Ramos (cell line): ENCODE results near the gene RGS7.

Source experiments
- in situ Hi-C: fragments of 300-500 bp; cut with MboI; formaldehyde crosslinking; loops from one replicate; pipeline ENCODE4 v1.14.3; 2022; ENCODE audit warnings: low sequenced_read_pairs; ENCODE audit not compliant: unreplicated experiment

Gene RGS7

GRCh38 chr1:240878631-240879030, 478.4 kb downstream of the RGS7 start:
- in situ Hi-C loops: loop anchor here (25.0 kb wide), 1 partner anchor 609 kb away; no protein-coding TSS in a partner anchor

DNA sequence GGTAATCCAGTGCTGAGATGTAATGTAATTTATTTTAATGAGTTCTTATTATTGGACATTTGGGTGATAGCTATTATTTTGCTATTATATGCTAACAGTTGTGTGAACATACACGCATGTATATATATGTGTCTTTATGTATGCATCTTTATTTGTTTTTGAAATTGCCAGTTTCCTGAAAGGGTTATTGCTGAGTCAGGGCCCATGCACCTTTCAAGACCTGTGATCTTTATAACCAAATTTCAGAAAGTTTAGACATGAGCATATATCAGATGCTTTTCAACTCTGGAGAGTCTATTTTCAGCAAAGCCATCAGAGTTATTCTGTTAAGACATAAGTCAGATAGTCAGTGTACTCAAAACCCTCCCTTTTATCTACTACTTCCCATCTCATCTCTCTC, 479.4 kb downstream of the RGS7 start:
- in situ Hi-C loops: loop anchor here (25.0 kb wide), 1 partner anchor 610 kb away; no protein-coding TSS in a partner anchor

- in situ Hi-C loops: loop anchor here (25.0 kb wide), 1 partner anchor 611 kb away; no protein-coding TSS in a partner anchor
These were observed 480.9 kb downstream of the RGS7 start for GRCh38 chr1:240876071-240876470.

DNA sequence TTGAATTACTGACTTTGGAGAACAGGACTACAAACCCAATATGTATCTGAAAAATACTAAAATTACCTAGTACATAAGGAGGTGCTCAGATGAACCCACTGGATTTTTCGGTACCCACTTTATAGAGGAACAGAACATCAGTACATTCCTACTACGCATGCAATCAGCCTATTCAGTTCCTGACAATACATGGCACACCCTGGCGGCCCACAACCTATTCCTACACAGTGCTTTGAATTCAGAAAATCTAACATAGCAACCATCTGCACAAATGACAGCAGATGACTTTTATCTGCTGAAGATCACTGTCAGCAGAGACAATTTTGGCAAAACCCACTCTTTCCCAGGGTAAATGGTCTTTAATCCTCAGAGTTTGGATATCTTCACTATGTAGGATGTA, 487.9 kb downstream of the RGS7 start:
- in situ Hi-C loops: no loop called here

GRCh38 chr1:240866724-240867123, 490.3 kb downstream of the RGS7 start:
- in situ Hi-C loops: no loop called here

DNA sequence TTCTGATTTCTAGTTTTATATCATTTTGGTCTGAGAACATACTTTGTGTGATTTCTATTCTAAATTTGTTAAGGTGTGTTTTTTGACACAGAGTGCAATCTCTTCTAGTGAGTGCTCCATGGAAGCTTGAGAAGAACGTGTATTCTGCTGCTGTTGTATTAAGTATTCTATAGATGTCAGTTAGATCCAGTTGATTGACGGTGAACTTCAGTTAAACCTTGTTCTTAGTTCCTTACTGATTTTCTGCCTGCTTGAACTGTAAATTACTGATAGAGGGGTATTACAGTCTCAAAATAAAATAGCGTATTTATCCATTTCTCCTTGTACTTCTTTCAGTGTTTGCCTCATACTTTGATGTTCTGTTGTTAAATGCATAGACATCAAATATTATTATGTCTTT, 497.0 kb downstream of the RGS7 start:
- in situ Hi-C loops: no loop called here

- in situ Hi-C loops: no loop called here
These were observed 502.6 kb downstream of the RGS7 start for GRCh38 chr1:240854367-240854766.

DNA sequence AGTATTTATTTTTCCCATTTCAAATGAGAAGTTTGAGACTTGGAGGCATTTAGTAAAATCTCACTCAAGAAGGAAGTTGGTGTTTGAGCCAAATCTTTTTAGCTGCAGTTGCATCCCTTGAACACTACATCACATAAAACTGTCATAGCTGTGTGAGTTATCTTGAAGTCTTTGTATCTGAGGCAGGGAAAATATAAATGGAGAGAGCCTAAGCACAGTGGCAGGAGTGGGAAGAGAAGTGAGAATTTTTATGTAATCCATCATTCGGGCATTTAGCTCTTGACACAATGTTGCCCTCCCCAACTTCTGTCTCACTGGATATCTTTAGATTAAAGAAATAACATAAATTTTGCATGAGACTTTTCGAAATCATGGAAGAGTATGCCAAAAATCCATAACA, 509.7 kb downstream of the RGS7 start:
- in situ Hi-C loops: no loop called here

- in situ Hi-C loops: no loop called here
These were observed 512.5 kb downstream of the RGS7 start for GRCh38 chr1:240844486-240844885.

DNA sequence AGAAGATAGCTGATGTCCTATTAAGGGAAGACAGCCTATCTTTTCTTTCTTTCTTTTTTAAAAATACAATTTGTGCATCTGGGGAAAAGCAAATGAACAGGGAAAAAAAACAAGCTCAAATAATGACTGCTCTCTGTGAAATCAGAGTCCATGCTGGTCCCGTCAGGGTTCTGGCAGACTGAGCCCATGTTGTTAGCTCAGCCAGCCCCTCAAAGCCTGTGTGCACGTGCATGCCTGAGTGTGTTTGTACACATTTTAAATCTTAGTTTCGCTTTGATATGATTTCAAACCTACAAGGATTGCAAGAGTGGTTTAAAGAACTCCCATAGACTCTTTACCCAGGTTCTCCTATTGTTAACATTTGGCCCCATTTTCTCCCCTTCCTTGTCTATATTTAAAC, 513.2 kb downstream of the RGS7 start:
- in situ Hi-C loops: no loop called here

- in situ Hi-C loops: no loop called here
These were observed 520.7 kb downstream of the RGS7 start for GRCh38 chr1:240836271-240836670.

- in situ Hi-C loops: no loop called here
These were observed 521.7 kb downstream of the RGS7 start for GRCh38 chr1:240835291-240835690.

- in situ Hi-C loops: no loop called here
These were observed 523.9 kb downstream of the RGS7 start for GRCh38 chr1:240833075-240833474.

GRCh38 chr1:240831922-240832321, 525.1 kb downstream of the RGS7 start:
- in situ Hi-C loops: no loop called here

DNA sequence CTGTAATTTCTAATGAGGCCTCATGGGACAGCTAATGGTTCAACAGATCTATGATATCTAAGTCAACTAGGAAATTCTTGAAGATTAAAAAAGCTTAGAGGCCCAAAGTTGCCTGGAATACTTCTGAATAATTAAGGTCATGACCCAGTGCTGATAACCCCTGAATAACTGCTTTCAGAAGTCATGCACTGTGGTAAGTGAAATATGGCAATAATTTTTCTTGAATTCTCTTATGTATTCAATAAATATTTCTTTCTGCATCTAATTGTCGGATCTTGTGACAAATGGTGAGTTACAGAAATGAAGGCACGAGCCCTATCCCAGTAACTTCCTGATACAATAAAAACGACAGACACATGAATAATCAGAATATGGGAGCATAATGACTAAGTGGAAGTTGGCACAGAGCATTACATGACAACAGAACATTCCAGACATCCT, 525.8 kb downstream of the RGS7 start:
- in situ Hi-C loops: no loop called here

GRCh38 chr1:240829487-240829886, 527.5 kb downstream of the RGS7 start:
- in situ Hi-C loops: no loop called here

GRCh38 chr1:240827786-240828185, 529.2 kb downstream of the RGS7 start:
- in situ Hi-C loops: no loop called here

- in situ Hi-C loops: no loop called here
These were observed 532.8 kb downstream of the RGS7 start for GRCh38 chr1:240824238-240824637.

DNA sequence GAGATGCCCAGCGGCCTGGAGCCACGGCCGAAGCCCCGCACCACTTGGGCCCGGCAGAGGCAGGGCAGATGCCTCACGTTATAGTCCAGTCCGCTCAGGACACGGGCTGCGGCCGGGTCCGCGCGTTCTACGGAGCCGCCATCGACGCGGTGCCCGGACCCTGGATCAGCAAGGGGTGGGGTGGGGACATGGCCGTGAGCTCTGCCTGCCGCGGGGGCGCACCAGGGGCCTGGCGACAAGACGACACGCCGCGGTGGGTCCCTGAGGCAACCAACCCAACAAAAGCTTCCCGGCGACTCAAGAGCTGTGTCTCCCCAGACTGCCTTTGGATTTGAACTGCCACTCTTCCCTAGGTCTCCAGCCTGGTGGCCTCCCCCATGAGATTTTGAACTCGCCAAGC, 533.6 kb downstream of the RGS7 start:
- in situ Hi-C loops: no loop called here

DNA sequence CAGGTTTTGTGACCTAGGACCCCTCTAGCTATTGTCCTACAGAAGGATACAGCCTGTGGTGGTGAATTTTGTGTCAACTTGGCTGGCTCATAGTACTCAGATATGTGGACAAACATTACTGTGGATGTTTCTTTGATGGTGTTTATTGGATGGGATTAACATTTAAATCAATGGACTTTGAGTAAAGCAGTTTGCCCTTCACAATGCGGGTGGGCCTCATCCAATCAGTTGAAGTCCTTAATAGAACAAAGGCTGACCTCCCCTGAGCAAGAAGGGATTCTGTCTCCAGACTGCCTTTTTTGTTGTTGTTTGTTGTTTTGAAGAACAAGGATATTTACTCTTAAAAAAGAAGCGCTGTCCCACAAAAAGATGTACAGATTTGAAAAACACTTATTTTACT, 535.1 kb downstream of the RGS7 start:
- in situ Hi-C loops: no loop called here

DNA sequence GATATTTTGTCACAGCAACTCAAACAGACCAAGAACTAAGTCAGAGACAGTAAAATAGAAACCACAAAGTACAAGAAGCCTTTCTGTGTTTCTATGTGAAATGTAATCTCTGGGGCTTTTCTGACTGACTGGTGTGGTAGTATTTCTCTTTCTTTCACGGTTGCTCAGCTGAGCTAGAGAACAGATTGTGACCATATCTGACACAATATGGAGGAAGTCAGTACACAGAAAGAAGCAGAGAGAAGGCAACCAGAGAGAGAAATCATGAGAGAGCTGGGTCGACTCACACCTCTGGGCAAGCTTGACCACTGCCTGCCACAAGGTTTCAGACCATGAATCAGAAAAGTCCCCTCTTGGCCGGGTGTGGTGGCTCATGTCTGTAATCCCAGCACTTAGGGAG, 536.2 kb downstream of the RGS7 start:
- in situ Hi-C loops: no loop called here

DNA sequence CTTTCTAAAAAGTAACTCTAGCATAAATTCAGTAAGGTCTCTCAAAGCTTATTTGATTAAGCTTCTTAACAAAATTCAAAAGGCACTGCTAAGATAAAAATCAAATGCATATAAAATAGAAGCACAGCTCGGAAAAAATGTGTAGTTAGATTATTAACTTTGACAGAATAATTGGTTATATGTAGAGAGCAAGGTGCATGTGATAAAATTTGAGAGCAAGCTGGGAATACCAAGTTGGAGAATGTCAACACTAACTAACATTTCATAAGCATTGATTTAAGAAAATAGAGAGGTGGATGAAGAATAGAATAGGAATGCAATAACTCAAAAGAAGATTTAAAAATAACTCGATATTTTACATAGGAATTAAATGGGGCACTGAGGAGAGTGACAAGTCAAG, 540.5 kb downstream of the RGS7 start:
- in situ Hi-C loops: no loop called here

DNA sequence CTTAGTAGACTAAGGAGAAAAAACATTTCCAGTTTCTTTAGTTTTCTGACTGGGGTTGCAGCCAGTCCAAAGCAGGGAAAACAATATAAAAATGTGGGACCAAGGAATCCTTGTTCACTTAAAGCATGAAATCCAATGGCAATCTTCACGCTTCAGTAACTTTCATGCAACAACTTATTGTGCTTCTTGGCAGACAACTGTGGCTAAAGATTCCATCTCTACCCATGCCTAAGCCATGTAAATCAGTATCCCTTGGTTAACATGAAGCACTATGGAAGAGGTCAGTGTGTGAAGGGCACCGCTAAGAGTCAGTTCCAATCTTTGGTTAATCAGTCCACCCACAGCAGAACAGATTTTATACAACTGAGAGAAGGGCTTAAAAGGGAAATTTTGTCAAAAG, 543.3 kb downstream of the RGS7 start:
- in situ Hi-C loops: no loop called here
